HG02973 (cell line): ENCODE data around the gene PRSS27.
"Not testable (repeated sequence)": the region's sequence is repeated elsewhere in the genome, so short reads cannot be mapped to it uniquely, and the experiment has no call there.

ENCODE experiments used
- ATAC-seq: cut with Tn5 transposase; IDR thresholded peaks from one replicate; pipeline ENCODE4 v1.9.1; 2021; ENCODE audit warnings: moderate library complexity; ENCODE audit not compliant: unreplicated experiment

The PRSS27 gene

DNA sequence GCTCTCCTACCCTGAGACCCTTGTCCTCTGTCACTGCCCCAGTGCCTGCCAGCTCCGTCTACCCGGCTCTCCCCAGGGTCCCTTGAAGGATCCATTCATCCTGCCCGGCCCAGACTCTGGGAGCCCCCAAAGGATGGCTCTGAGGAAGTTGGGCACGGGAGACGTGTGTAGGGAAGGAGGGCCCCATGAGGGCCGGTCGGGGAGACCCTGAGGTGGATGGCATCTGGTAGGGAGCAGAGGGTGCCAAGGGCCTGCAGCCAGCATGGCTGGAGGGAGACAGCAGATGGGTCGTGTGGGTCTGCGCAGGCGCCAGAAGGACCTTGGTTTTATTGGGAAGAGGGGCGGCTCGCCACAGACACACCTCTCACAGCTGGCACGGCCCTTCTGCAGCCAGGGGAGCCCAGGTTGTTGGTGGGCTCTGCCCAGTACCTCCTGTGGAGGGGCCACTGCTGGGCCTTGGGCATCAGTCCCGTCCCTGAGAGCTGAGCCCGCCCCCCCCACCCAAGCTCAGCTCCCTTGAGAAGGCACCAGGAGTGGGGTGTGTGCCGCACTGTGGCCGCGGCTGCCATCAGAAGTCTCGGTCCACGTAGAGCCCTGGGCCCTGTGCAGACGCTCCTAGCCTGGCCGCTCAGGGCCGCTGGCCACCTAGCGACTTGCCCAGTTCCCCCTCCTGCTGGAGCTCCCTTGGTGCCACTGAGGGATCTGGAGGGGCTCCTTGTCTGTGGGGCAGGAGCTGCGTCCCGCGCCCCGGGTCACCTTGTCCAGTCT is 21.7 kb downstream of the PRSS27 start:
- ATAC-seq, result no peak

DNA sequence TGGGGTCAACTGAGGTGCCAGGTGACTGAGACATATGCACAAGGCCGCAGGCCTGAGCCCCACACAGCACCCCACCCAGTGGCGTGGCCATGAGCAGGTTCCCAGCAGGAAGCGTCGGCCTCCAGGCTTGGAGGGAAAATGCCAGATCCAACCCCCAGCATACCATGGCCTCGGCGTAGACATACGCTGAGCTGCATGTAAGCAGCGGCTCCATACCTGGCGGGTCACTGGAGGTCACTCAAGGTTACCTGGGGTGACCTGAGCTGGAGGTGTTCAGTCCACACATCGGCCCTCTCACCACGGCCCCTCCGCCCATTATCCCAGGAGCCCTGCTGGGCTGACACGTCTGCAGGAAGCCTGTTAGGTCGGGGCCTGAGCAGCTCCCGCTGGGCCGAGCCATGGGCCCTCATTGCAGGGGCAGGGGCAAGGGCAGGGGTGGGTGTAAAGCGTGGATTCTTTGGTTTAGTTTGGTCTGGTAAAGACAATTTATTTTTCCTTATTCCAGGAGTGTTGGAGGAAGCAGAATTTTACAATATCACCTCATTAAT is 22.5 kb downstream of the PRSS27 start:
- no peak for ATAC-seq

DNA sequence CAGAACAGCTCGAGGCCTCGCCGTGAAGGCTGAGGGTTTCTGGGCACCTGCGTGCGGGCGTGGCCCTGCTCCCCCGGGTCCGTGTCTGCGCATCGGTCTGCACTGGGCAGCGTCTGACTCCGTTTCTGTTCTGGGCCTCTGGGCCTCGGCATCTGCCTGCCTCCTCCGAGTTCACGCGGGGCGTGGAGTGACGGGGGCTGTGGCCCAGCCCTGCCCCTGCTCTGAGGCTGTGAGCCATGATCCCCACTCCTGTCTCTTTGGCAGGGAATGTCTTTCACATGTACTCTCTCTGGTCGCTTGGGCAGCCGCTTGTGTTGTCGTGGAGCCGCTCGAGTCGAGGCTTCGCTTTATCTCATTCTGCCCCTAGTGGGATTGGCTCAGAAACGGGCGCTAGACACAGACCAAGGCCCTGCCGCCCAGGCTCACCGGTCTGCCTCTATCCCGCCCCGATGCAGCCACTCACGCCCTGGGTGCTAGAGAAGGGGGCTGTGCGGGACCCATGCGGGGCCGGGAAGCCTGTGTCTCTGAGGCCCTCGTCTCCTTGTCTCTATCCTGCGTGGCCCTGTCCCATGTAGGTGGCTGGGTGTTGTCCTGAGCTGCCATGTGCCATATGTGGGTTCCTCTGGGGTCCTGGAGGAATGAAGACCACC is 23.3 kb downstream of the PRSS27 start:
- not testable (repeated sequence) for ATAC-seq

DNA sequence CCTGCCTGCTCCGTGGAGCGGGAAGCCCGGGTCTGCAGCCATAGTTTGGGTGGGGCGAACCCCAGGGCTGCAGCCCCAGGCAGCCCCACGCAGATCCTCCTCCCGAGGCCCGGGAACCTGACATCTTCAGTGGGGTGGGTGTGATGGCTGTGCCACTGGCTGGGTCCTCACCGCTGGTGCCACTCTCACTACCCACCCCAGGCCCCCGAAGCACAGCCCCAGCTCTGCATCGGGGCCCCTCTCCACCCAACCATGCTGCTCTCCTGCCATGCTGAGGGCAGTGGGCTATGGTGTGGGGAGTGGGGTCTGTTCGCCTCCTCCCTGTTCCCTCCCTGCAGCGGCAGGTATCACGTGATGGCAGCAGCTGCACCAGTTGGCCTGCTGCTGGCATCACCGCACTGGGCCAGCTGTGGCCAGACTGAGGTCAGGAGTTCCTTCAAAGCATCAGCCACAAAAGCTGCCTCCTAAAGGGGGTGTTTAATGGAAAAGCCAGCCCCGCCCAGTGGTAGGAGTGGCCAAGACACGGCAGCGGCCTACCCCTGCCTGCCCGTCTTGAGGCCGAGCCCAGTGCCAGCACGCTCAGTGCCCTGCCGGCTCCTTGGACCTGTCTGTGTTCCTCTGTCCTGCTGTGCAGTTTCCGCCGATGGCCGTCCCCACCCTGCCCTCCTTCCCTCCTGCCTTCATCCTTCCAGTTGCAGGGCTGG is 26.9 kb downstream of the PRSS27 start:
- ATAC-seq, result no peak

DNA sequence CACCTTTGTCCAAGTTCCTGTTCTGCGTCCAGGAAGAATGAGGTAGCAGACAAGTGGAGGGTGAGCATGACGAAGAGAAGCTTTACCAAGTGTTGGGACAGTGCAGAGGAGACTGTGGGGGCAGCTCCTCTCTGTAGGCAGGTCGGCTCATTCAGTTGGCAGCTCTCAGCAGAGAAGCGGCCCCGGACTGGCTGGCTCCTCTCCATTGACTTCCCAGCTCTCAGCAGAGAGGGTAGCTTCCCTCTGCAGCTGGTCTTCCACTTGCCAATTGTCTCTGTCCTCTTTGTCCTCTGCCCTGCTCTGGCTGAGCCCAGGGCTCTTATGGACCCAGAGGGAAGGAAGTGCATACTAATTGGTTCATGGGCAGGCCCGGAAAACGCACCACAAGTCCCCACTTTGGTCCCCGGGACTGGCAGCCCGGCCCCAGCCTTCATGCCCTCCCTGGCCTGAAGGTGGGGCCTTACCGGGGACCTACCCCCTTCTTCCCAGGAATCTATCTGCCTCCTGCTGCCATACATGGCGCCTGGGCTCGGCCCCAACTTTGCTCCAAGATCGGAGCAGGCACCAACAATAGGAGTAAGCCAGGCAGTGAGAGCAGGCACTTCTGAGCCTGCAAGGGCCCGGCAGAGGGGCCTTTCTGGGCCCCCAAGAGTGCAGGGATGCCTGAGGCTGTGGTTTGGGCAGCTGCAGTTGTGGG is 27.6 kb downstream of the PRSS27 start:
- ATAC-seq, result no peak

DNA sequence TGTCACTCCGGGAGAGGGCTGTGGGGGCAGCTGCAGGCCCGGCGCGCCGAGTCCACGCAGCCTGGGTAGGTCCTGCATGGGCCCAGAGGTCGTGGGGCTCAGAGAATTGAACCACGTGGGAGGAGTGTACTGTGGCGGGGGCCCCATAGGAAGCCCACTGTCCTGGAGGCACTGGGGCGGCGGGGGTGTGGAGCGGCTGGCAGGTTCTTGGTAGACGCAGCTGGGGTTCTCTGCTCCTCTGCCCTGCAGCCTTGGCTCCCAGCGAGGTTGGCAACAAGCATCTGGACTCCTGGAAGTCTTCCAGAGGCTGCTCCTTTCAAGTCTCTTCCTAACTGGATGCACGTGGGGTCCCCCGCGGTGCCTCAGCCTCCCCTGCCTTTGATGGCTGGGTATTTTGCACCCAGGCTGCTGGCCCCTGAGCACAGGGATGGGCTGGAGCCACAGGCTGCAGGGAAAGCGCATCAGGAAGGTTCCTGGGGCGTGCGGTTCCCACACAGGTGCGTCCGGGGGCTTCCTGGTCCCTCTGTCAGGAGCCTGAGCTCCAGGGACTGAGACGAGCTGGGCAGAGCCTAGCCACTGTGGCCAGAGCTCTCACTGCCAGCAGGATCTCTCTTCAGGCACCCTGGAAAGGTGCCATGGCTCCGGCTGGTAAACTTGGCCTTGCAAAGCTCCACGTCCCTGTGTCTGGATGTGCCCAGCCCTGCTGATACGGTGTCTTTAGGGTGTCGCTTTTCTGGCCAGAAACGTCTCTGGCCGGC is 28.4 kb downstream of the PRSS27 start:
- ATAC-seq, result no peak

DNA sequence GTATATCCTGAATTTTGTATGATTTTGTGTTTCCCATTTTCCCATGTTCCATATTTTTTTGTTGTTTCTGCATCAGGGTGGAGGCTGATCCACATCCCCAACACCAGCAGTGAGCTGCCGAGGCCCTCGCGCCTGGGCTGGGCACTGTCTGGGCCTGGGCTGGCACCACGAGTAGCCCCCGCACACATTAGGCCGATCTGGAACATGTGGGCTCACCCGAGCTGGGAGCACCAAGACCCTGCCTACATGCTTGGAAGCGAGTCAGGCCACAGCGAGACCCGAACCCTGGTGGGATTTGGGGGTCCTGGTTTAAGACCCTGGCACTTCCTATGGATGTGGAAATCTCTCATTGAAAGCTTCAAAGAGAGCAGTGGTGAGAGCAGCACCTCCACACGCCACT is 29.2 kb downstream of the PRSS27 start:
- ATAC-seq, result no peak

DNA sequence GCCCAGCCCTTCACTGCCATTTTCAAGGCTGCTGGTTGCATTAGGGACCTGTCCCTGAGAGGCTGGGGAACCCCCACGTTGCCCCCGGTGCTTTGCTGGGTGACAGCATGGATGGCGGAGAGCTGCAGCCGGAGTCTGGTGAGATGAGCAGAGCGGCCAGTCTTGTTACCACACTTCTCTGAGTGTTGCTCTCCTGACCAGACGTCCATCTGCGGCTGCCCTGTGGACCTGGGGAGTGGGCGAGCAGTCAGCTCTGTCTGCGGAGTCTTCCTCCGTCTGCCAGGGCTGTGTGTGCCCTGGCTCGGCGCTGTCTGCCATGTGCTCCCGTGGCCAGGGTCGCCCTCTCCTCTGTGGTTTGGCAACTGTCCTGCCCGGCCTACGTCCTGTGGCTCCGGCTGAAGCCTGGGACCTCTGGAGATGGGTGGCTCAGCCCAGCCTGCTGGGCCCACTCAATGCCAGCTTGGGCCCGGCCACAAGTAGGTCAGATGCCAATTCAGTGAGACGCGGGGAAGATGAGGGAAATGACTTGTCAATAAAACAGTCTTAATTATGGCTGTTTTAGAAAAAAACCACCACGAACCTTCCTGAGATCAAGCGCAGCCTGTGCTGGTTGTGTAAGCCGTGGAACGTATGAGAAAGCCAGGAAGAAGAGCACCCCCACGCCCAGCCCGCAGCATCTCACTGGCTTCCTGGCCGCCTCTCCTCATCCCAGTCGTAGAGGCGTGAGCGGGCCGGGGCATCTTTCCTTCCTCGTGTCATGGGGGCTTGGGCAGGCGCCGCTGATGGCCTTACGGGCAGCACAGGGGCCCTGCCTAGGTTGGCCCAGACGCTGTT is 29.8 kb downstream of the PRSS27 start:
- ATAC-seq, result no peak

DNA sequence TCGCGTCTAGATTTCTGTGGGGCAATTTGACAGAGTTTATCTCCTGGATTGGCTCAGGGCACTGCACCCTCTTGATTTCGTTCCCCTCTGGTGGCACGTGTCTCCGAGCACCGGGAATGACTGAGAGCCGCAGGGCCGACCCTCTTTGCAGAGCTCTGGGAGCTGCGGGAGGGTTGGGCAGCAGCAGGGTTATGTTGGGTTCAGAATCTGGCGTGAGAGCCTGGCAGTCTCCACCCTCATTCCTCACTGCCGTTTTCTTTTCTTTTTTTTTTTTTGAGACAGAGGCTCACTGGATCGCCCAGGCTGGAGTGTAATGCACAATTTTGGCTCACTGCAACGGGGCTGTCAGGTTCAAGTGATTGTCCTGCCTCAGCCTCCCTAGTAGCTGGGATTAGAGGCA is 30.6 kb downstream of the PRSS27 start:
- not testable (repeated sequence) for ATAC-seq

DNA sequence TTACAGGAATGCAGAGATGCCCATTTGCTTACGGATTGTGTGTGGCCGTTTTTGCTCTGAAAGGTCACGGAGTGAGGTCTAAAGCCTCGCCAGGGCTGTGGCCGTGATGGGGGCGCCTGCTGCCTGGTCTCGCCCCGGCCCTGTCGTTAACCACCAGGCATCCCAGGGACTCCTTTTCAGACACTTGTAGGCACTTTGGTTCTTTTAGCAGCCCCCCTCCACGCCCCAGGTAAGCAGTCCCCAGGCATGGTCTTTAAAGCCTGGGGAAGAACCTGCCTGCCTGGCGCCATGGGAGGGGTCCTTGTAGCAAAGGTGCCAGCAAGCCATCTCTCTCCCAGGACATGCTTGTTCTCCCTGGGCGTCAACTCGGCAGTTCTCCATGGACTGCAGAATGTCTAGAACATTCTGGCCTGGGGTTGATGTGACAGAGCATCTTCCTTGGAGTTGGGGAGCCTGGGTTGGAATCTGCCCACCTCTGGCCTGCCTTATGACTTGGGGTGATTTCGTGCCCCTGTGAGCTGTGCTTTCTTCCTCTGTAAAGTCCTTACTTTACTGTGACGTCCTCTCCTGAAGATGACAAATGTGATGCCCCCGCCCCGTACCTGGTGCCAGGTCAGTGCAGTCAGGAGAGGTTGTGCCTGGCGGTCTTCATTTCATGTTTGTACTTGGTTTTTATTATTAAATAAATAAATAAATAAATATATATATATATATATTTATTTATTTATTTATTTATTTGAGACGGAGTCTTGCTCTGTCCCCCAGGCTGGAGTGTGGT is 32.3 kb downstream of the PRSS27 start:
- ATAC-seq, result no peak

DNA sequence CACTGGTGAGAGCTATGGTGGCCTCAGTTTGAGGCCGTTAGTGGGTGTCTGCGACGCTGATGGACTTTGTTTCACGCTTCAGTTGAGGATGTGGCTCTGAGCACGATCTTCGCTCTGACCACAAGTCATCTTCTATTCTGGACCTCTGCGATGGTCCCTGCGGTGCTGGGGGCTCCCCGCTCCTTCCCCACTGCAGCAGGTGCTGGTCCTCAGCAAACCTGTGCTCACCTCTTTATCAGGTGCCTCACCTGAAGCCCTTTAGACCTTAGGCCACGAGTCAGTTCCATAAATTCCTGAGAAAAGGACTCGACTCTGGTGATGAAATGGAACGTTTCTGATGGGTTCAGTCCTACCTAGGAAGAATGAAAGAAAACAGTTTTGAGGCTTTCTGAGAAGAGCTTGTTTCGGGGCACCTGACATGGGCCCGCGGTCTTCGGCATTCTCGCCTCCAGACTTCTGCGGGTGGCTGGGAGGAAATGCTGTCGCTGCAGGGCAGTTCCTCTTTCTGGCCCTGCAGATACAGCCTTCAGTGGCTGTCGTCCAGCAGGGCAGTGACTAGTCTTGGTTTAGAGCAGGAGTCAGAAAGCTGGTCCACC is 33.0 kb downstream of the PRSS27 start:
- no peak for ATAC-seq

DNA sequence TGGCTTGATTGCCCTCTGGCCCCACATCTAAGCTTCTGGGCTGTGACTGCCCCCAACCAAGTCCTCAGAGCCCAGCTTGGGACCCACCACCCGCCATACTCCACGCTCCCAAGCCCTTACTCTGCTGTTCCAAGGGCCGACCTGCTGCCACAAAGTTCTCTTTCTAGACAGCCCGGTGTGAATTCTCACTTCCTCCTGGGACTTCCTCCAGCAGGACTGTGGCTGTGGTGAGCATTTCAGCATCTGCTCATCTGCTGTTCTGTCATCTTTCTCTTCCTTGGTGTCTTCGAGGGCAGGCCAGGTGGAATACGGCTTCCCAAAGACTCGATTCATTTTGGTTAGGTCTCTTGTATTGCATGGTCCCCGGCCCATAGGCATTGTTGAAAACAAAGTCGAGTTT is 33.9 kb downstream of the PRSS27 start:
- not testable (repeated sequence) for ATAC-seq

DNA sequence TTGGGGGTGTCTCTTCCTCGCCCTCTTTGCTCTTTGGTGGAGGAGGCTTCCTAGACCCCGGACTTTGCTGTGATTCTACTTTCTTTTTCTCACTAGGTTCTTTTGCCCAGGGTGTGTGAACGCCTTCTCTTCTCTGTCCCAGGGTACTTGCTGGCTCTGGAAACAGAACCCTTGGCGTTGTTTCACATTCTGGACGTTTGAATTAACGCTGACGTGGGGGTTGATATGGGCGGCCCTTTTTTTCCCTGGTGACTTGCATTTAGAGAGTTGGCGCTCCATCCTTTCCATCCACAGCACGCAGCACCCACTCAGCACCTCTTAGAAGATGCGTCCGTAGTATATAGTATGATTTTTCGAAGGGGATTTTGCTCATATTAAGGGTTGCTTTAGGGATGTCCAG is 37.0 kb downstream of the PRSS27 start:
- not testable (repeated sequence) for ATAC-seq

DNA sequence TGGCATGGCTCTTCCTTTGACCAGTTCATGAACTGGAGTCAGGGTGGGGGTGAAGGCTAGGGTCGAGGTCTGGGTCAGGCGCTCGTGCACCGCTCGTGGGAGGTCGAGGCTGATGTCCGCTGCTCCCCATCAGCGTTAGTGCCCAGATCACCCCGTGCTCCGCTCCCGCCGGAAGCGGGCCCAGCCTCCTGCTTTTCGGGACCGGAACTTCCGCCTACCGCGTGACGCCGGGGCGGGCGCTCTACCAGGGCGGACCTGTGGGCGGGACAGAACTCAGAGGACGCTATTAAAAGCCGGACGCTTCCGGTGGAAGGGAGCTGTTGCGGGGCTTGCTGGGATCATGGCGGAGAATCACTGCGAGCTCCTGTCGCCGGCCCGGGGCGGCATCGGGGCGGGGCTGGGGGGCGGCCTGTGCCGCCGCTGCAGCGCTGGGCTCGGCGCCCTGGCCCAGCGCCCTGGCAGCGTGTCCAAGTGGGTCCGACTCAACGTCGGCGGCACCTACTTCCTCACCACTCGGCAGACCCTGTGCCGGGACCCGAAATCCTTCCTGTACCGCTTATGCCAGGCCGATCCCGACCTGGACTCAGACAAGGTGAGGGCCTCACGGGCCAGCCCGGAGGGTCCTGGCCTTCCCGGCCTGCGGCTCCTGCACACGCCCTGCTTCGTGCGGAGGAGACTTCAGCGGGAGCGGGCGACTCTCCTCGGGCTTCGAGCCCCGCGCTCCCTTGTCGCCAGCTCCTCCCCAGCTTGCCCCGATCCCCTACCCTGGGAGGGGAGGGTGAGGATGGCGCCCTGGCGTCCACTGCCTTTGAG is 37.6 kb downstream of the PRSS27 start, which contains the start of gene KCTD5:
Gene KCTD5 (plus strand): TSS at position 315 of the 813 bp plus-strand sequence. CDS start 26 bp downstream, at position 341.
- peak; percentile 52 for ATAC-seq

DNA sequence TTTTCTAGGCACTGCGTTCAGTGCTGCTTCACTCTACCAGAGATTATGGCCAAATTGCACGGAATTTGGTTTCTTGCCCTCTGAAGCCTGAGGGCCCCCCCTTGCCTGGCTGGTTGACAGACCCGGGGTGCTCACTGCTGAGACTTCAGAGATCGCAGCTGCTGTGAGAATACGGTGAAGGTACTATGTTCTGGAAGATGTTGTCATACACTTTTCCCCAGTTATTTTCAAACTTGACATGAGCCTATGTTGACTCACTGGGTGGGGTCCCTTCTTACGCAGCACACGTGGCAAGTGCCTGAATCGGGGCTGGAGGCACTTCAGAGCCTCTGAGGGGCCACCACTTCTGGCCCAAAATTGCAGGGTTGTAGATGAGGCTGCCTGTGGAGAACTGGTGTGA is 39.7 kb downstream of the PRSS27 start:
- ATAC-seq, result not testable (repeated sequence)

DNA sequence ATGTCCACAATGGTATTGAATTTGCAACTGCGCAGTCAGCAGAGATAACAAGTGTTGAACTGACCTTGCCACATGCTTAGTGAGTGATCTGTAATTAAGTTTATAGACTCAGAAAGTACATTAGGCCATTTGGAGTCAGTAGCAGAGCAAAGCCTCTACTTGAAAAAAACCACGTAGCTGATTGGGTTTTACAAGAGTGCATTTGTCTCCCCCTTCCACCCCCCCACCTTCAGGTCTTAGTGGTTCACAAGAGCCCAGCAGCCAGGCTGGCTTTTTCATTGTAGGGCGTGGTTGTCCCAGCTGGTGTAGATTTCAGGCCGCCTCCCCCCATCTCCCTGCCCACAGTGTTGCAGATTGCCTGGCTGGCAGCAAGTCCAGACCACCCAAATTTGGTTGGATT is 40.1 kb downstream of the PRSS27 start:
- ATAC-seq, result not testable (repeated sequence)
